Measurements from ENCODE around the gene BOD1. TPM values are rescaled to one million over a fixed set of nuclear protein-coding genes. Genes with fewer than 3 reads are reported as not detected.

BOD1 gene
- total RNA-seq, 2 donors from 2014 or later: 51.1 to 52.8 TPM

- Histone ChIP-seq H3K36me3 (no peaks in the 10 kb centered on the region), H3K4me3 (no peak overlapping the region), H3K27ac (no peak overlapping the region), H3K27me3 (replicated peaks; ENCODE audit: insufficient read depth) (no peaks in the 10 kb centered on the region), H3K9me3 (no peaks in the 10 kb centered on the region), H3K4me1 (replicated peaks) (no peaks in the 10 kb centered on the region)
- no peak for TF ChIP-seq POLR2AphosphoS5 (IDR thresholded peaks at IDR 0.05)
- TF ChIP-seq POLR2A (IDR thresholded peaks at IDR 0.05): no peak
- TF ChIP-seq CTCF (IDR thresholded peaks at IDR 0.05): no peak
- no peak for DNase-seq (ENCODE audit: low spot score)
- intact Hi-C loops (cut with DNase I): no loop called here
- WGBS: 73% methylated on average over 3 of the region's 3 CpGs
Observed at GRCh38 chr5:173655196-173655797, 38.8 kb upstream of the BOD1 start.

- no peak for DNase-seq (ENCODE audit: low spot score)
- no peaks in the 10 kb centered on the region for H3K4me1 ChIP-seq (replicated peaks)
- H3K4me3 ChIP-seq: no peak overlapping the region
- WGBS: 85% methylated on average over 10 of the region's 10 CpGs
- intact Hi-C loops (cut with DNase I): no loop called here
- no peaks in the 10 kb centered on the region for H3K9me3 ChIP-seq
- TF ChIP-seq POLR2AphosphoS5 (IDR thresholded peaks at IDR 0.05) (no peak), POLR2A (IDR thresholded peaks at IDR 0.05) (no peak), CTCF (IDR thresholded peaks at IDR 0.05) (no peak)
- H3K27me3 ChIP-seq (replicated peaks; ENCODE audit: insufficient read depth): no peaks in the 10 kb centered on the region
- H3K27ac ChIP-seq: no peak overlapping the region
- no peaks in the 10 kb centered on the region for H3K36me3 ChIP-seq
Observed at GRCh38 chr5:173653822-173654523, 37.5 kb upstream of the BOD1 start.

- no peaks in the 10 kb centered on the region for H3K4me1 ChIP-seq (replicated peaks)
- H3K4me3 ChIP-seq: no peak overlapping the region
- WGBS: 86% methylated on average over 7 of the region's 7 CpGs
- no peak for DNase-seq (ENCODE audit: low spot score)
- no peaks in the 10 kb centered on the region for H3K9me3 ChIP-seq
- no peaks in the 10 kb centered on the region for H3K27me3 ChIP-seq (replicated peaks; ENCODE audit: insufficient read depth)
- TF ChIP-seq CTCF (IDR thresholded peaks at IDR 0.05) (no peak), POLR2AphosphoS5 (IDR thresholded peaks at IDR 0.05) (no peak), POLR2A (IDR thresholded peaks at IDR 0.05) (no peak)
- intact Hi-C loops (cut with DNase I): no loop called here
- H3K36me3 ChIP-seq: no peaks in the 10 kb centered on the region
- no peak overlapping the region for H3K27ac ChIP-seq
Observed at GRCh38 chr5:173648308-173648866, 31.9 kb upstream of the BOD1 start.

DNA sequence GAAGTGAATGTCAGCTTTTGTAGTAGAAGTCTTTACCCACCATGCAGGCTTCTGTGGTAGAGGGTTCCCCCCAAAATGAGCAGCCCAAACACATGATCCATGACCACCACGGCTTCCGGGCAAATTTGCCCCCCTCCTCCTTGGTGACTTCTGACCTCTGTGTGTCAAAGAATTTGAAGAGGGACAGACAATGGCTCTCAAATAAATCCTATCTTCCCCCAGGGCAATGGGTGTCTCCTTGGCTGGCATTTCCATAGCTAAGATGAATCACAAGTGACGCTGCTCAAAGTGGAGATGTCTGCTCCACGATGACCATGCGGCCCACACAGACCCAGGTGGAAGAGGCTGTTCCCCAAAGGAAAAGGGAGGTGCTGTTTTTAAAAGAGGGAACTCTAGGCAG lies 30.2 kb upstream of the BOD1 start:
- Histone ChIP-seq H3K9me3 (no peaks in the 10 kb centered on the region), H3K36me3 (no peaks in the 10 kb centered on the region), H3K4me1 (replicated peaks) (no peaks in the 10 kb centered on the region), H3K4me3 (no peak overlapping the region), H3K27ac (no peak overlapping the region), H3K27me3 (replicated peaks; ENCODE audit: insufficient read depth) (no peaks in the 10 kb centered on the region)
- no peak for DNase-seq (ENCODE audit: low spot score)
- intact Hi-C loops (cut with DNase I): no loop called here
- 82% methylated on average over 5 of the region's 5 CpGs for WGBS
- TF ChIP-seq POLR2A (IDR thresholded peaks at IDR 0.05) (no peak), POLR2AphosphoS5 (IDR thresholded peaks at IDR 0.05) (no peak), CTCF (IDR thresholded peaks at IDR 0.05) (no peak)

Measured in prostate gland (tissue), 2 donors.